Neutrophil (primary cell): ENCODE measurements around the gene MAP2.

Experiments used
- H3K27ac ChIP-seq: fragments of 200-600 bp; sonication (generic); 2 replicates; pipeline ENCODE4 v1.5.1; 2016; ENCODE audit warnings: mild to moderate bottlenecking, moderate library complexity
- H3K27me3 ChIP-seq: fragments of 200-600 bp; sonication (generic); 2 replicates; pipeline ENCODE4 v1.6.0; 2016; ENCODE audit warnings: mild to moderate bottlenecking
- H3K36me3 ChIP-seq: fragments of 200-600 bp; sonication (generic); 2 replicates; pipeline ENCODE4 v1.5.1; 2017
- H3K4me1 ChIP-seq, 2 experiments: fragments of 200-600 bp in 1 of 2; sonication (generic) in 1 of 2; 1 replicate in 1 of 2; 2 replicates in 1 of 2; pipeline versions ENCODE4 v1.5.1 to v1.6.1; 2013 to 2016; ENCODE audit warnings: low read depth in 1 of 2, low read length in 1 of 2, mild to moderate bottlenecking in 1 of 2, moderate library complexity in 1 of 2; ENCODE audit not compliant: control insufficient read depth in 1 of 2, insufficient read depth in 1 of 2
- H3K4me3 ChIP-seq, 2 experiments: fragments of 200-600 bp in 1 of 2; sonication (generic) in 1 of 2; 1 replicate in 1 of 2; 2 replicates in 1 of 2; pipeline ENCODE4 v1.5.1; 2013 to 2016; ENCODE audit warnings: low read depth in 1 of 2, low read length in 1 of 2, mild to moderate bottlenecking in 1 of 2, moderate library complexity in 1 of 2
- H3K9me3 ChIP-seq: fragments of 200-600 bp; sonication (generic); 2 replicates; pipeline ENCODE4 v1.5.1; 2016
- CTCF ChIP-seq: fragments of 200-600 bp; sonication (generic); IDR thresholded peaks from 2 replicates; pipeline ENCODE4 v1.5.1; 2016; ENCODE audit warnings: antibody characterized with exemption

The MAP2 gene

GRCh38 chr2:209411718-209412117 is 12.1 kb upstream of the MAP2 start:
- no peaks in the 10 kb centered on the region for H3K9me3 ChIP-seq
- no peak for TF ChIP-seq CTCF
- no peaks in the 10 kb centered on the region for H3K4me1 ChIP-seq
- no peaks in the 10 kb centered on the region for H3K27me3 ChIP-seq
- H3K27ac ChIP-seq: no peak overlapping the region
- no peak overlapping the region for H3K4me3 ChIP-seq
- H3K36me3 ChIP-seq: no peaks in the 10 kb centered on the region

- no peak for TF ChIP-seq CTCF
- Histone ChIP-seq H3K27ac (no peak overlapping the region), H3K9me3 (no peaks in the 10 kb centered on the region), H3K4me3 (no peak overlapping the region), H3K4me1 (no peaks in the 10 kb centered on the region), H3K36me3 (no peaks in the 10 kb centered on the region), H3K27me3 (no peaks in the 10 kb centered on the region)
These were observed 10.4 kb upstream of the MAP2 start for GRCh38 chr2:209413311-209414014.

DNA sequence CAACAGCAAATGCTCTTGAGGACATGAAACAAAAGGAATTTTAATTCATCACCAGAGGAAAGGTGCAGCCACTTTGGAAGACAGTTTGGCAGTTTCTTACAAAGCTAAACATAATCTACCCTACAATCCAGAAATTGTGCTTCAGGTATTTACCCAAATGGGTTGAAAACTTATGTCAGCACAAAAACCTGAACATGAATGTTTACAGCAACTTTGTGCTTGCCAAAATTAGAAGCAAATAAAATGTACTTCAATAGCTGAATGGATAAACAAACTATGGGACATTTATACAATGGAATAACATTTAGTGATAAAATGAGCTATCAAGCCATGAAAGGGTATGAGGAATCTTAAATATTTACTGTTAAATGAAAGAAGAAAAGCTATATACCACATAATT is 6.9 kb upstream of the MAP2 start:
- no peak overlapping the region for H3K4me3 ChIP-seq
- peaks cover 15% of the 10 kb centered on the region for H3K27me3 ChIP-seq

GRCh38 chr2:209422191-209422754 is 1.6 kb upstream of the MAP2 start:
- no peaks in the 10 kb centered on the region for H3K36me3 ChIP-seq
- peaks cover 68% of the 10 kb centered on the region for H3K27me3 ChIP-seq
- no peak overlapping the region for H3K4me3 ChIP-seq
- TF ChIP-seq CTCF: no peak
- H3K9me3 ChIP-seq: no peaks in the 10 kb centered on the region
- H3K4me1 ChIP-seq: peaks cover 0 to 4% of the 10 kb centered on the region in 2 experiments
- H3K27ac ChIP-seq: no peak overlapping the region

More for the DNA sequence above, 6.9 kb upstream of the MAP2 start:
- no peak for TF ChIP-seq CTCF
- Histone ChIP-seq H3K27ac (no peak overlapping the region), H3K36me3 (no peaks in the 10 kb centered on the region), H3K9me3 (no peaks in the 10 kb centered on the region), H3K4me1 (no peaks in the 10 kb centered on the region)

DNA sequence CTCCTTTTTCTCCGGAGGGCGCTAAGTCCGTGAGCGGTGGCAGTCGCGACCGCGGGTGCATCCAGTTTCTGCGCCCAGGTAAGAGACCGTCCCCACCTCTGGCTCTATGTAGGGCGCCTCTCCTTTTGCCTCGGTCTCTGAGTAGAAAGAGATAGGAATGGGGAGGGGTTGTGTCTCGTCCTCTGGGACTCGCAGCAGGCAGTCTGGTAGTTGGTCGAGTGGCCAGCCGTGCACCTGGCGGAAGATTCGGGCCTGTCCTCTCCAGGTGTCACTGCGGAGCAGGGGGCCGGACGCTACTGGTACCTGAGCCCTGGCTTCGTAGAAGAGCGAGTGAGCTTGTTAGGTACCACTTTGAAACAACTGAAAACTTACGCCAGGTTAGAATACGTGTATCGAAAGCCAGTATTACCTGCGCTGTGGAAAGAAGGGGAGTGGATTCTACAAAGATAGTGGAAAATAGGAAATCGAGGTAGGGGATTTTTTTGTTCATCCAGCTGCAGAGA is 403 bp downstream of the MAP2 start:
- Histone ChIP-seq H3K9me3 (no peaks in the 10 kb centered on the region), H3K36me3 (no peaks in the 10 kb centered on the region), H3K4me3 (no peak overlapping the region), H3K27me3 (peaks cover 78% of the 10 kb centered on the region), H3K4me1 (peaks cover 0 to 4% of the 10 kb centered on the region in 2 experiments), H3K27ac (no peak overlapping the region)
- no peak for TF ChIP-seq CTCF
